A673 (cell line): ENCODE results near the gene HLA-DQA1.

Source experiments
- CTCF ChIP-seq: fragments of 300-800, 200-600 bp; sonication (generic); conservative IDR thresholded peaks from 2 replicates; pipeline ENCODE4 v1.5.1; 2017; ENCODE audit warnings: low read depth, mild to moderate bottlenecking, antibody characterized with exemption, low read length, moderate library complexity, mixed read lengths
- EZH2 ChIP-seq: fragments of 200-600 bp; sonication (generic); IDR thresholded peaks from 2 replicates; pipeline ENCODE4 v1.6.1; 2017; ENCODE audit warnings: borderline replicate concordance, low read depth, mild to moderate bottlenecking, mixed read lengths, antibody characterized with exemption, low read length; ENCODE audit not compliant: poor library complexity, severe bottlenecking

- no peak for TF ChIP-seq CTCF
- no peak for TF ChIP-seq EZH2
Measured at GRCh38 chr6:32635526-32636123, 1.6 kb upstream of the HLA-DQA1 start.
